Urothelium cell line (cell line): ENCODE measurements around the gene GOLIM4.
"Not testable (repeated sequence)": the region's sequence is repeated elsewhere in the genome, so short reads cannot be mapped to it uniquely, and the experiment has no call there.

Source experiments
- DNase-seq: peaks from one replicate; pipeline ENCODE4 v3.0.0; 2011; ENCODE audit warnings: low spot score, mixed read lengths
- FAIRE-seq: peaks from 2 replicates; lab custom pipeline; 2011; peaks lifted over from hg19 to GRCh38; lab: Jason Lieb, UNC

Gene GOLIM4

DNA sequence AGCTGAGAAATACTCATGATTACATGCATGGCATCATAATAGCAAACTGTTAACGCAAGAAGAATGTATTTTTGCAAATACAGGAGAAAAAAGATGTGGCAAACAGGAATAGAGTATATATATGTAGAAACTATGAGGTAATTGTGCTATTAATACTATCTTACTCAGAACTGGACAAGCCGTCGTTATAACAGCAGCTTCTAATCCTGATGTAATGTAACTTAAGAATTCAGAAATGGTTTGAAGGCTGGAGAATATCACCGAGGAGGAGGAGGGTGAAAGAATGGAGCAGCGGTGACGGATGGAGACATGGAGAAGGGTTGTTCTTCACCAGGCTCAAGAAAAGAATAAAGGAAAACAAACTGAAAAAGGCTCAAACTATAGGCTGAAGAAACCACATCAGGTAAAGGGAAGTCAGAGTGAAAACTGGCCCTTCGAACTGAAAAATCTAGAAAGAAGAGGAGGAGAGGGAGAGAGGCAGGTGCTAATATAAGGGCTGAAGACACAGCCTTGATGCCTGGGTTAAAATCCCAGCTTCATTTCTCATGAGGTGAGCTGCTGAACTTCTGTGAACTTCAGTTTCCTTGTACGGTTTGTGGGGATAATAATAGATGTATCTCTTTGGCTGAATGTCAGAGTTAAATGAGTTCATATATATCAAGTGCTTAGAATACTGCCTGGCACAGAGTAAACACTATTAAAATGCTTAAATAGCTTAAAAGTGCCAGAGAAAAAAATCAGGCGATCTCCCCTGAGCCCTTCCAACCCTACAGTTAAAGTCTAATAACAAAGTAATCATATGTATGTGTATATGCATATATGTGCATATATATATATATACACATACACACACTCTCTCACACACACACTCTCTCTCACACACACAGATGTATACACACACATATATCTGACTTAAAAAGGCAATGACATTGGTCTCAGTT lies 43.9 kb downstream of the GOLIM4 start:
- DNase-seq (no peak), FAIRE-seq (no peak)

DNA sequence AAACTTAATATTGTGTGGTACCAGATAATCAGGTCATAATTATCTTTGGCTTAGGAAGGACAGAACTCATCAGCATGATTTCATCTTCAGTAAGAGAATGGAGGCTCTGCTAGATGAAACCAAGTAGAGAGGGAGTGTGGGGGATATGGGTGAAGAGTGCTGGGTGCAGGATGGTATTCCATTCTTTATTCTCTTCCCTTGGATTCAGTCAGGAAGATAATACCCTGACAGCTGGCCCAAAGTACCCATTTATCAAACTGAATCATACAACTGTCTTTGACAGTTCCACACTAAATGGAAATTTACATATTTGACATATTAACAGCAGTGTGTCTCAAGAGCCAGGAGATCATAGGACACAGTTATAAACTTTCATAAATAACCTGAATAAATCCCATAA lies 44.7 kb downstream of the GOLIM4 start:
- FAIRE-seq = no peak
- no peak for DNase-seq

DNA sequence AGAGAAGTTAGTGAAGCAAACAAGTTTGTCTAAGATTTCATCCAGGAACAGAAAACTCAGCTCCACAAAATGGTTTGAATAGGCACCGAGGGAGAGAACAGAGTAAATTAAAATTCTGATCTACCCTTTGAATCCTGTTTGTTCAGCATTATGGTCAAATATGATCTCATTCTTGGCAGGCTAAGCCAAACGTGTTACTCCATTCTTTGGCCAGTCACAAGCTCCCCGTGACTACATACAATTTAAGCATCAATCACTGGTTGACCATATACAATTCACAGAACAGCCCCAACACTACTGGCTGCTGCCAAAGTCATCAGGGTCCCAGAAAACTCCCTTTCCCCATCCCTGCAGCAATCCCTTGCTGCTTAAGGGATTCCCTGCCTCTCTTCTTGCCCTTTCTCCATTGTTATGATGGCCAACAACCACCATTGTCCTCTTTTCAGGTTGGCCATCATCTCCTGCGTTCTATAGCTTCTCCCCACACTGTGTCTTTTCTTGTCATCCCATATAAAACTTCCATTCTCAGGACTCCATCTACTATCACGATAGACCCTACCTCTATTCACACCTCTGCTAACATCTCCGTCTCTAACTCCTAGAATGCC lies 46.3 kb downstream of the GOLIM4 start:
- FAIRE-seq (no peak), DNase-seq (no peak)

DNA sequence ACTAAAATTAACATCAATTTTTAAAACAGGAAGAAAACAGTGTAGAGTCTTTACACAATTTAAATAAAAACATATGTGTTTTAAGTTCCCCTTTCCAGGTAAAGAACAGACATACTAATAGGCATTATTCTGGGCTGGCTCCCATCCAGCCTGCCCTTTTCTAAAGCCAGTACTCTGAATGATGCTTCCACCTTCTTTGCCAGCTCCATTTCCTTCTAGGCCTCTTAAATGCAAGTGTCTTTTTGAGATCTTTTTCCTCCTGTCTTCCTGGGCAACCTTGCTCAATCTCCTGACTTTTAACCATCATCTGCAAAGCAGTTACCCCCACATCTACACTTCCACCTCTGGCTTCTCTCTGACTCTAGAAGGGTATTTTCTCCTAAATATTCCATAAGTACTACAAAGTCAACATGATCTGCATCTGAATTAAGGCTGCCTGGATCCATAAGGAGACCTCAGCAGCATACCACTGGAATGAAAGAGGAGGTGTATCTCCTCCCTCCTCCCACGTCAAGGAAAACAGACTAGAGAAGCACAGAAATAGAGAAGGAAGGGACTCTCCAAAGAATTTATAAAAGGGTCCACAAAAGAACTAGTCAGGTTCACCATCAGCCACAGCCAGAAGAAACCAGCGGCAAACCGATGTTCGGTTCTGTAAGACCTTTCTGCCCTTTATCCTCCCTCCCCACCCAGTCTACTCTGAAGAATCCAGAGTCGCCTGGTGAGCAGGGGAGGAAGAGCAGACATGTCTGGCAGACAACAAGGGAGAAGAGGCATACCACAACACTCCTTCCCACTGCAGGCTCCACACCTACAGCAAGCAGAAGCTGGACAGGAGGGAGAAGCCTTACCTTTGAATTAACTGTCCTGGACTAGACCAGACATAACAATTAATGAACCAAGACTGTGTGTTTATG lies 47.1 kb downstream of the GOLIM4 start:
- no peak for DNase-seq

DNA sequence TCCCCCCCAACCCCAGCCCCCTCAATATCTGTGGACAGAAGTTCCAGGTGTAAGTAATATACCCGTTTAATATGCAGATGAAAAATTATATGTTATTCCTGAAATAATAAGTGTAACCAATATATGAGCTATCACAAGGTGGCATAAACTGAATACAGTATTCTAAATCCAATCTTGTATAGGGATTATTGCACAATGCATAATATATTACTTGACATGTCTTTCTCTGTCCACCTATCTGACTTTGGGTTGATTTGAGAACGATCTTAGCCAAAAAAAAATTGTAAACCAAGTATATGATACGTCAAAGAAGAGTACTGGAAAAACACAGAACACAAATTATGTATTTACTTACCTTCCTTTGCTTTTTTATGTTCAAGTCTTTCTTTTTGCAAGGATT lies 47.8 kb downstream of the GOLIM4 start:
- FAIRE-seq = no peak
- no peak for DNase-seq

More for the DNA sequence above, 47.1 kb downstream of the GOLIM4 start:
- no peak for FAIRE-seq

DNA sequence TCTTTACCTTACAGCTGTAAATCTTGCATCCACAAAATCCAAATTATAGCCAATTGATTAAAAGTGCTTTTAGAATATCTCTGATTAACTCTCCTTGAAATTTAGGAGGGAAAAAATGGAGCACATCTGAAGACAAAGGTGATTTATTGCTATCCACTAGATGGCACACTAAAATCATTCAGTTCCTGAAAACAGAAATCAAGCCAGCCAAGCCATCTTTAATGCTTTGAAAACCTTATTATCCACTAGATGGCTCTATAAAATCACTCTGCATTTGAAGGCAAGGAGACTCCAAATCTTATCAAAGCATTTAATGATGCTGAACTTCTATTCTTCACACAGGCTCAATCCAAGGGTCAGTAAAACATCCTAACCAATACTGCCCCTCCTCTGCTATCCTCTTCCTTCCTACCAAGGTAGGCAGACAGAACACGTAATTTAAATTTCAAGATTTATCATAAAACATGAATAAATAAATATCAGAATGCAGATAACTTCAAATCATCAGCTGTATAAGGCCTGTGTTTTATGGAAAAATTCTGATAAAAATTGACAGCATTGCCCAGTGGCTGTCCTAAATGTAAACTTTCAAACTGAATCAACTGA lies 48.4 kb downstream of the GOLIM4 start:
- no peak for FAIRE-seq

DNA sequence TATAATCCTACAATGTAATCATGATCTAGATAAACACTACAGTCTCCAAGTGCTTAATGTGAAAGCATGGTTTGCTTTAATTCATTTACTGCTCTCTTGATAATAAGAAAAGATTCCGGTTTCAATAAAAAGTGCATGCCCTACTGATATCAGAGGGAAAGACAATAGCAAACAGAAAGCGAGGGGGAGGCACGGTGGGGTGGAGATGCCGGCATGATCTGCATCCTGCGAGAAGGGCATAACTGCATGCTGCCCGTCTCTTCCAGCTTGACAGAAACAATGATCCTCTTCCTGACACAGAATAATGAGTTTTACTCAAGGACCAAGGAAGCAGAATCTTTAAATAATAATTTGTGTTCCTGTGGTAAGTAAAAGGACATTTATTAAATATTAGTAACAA lies 51.7 kb downstream of the GOLIM4 start:
- no peak for FAIRE-seq

More for the DNA sequence above, 48.4 kb downstream of the GOLIM4 start:
- DNase-seq = peak; percentile 40

DNA sequence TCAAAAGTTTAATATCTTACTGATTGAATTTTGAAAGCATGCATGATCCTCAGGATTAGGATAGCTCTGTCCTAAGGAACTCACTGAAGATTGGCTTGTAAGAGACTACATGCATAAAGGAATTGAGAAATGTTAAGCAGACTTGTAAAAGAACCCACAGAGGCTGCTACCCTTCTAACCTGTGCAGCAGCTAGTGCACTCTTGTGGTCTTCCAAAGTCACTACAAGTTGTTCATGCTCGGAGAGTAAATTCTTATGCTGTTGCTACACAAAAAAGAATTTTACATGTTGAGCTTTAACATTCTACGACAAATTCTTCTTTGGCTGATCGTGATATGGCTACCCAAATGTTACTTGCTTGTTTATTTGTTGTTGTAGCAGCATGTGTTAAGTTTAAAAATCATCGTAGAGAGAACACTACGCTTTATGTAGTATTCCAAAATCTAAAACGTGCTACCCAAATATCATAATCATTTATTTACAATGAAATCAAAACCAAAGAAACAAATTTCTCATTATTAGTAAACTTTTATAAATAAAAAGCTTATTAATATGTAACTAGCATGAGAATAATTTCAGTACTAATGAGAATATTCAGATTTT lies 55.0 kb downstream of the GOLIM4 start:
- DNase-seq (peak; percentile 12), FAIRE-seq (no peak)

More for the DNA sequence above, 51.7 kb downstream of the GOLIM4 start:
- DNase-seq = no peak

DNA sequence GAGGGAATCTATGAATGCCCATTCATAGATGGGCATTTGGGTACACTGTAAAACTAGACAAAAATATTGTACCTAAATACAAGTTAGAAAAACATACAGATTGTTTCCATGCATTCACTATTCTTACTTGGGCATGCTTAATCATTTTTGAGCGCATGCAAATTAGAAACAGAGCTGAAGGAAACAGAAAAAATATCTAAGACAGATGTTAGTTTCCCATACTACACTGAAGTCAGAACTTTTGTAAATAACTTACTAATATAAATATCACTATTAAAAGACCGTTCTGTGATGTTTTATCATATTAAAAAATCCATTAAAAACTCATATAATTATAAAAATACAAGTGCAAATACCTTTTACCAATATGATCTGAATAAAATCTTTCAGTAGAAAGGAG lies 58.7 kb downstream of the GOLIM4 start:
- no peak for DNase-seq
- FAIRE-seq = no peak

DNA sequence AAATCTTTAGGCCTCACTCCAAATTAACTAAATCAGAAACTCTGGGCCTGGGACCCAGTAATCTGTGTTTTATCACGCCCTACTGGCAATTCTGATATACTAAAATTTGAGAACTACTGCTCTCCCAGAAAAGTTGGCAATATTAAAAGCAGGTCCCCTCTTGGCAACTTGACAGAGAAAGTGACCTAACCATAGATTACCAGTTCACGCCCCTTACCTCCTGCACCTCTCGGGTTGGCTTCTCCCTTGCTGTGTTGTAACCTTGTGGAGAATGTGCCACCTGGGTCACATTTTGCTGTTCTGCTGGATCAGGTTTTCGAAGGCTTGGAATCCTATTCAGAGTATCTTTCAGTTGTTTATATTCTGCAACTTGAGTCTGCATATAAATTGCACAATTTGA lies 59.1 kb downstream of the GOLIM4 start:
- FAIRE-seq (no peak), DNase-seq (no peak)

DNA sequence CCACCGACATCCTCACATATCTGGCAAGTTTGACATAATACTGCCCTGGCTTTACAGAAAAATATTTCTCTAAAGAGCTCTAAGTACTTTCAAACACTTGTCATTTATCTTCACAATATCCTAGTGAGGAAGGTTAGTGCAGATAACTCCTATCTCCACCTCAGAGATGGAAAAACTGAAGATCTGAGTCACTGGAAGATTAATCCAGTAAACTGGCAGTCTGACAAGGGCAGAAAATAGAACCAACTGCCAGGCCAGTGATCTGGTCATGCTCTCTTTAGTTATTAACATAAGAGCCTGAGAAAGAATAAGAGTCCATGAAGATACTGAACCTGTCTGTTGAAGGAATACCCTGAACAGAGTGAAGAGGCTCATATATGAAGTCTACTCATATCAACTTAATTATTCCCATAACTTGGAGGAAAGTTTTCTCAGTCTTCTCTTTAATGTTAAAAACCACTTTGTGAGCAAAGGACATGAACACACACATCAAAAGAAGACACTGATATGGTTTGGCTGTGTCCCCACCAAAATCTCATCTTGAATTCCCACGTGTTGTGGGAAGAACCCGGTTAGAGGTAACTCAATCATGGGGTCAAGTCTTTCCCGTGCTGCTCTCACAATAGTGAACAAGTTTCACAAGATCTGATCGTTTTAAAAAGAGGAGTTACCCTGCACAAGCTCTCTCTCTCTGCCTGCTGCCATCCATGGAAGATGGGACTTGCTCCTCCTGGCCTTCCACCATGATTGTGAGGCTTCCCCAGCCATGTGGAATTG lies 61.4 kb downstream of the GOLIM4 start:
- DNase-seq = no peak
- no peak for FAIRE-seq

DNA sequence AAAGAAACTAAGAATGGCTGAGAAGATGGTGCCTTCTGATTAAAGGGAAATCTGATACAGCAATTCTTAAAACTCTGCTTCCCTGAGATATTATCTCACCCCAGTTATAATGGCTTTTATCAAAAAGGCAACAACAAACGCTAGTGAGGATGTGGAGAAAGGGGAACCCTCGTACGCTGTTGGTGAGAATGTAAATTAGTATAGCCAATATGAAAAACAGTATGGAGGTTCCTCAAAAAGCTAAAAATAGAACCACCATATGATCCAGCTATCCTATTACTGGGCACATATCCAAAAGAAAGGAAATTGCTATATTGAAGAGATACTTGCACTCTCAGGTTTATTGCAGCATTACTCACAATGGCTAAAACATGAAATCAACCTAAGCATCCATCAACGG lies 65.1 kb downstream of the GOLIM4 start:
- FAIRE-seq (no peak), DNase-seq (no peak)

DNA sequence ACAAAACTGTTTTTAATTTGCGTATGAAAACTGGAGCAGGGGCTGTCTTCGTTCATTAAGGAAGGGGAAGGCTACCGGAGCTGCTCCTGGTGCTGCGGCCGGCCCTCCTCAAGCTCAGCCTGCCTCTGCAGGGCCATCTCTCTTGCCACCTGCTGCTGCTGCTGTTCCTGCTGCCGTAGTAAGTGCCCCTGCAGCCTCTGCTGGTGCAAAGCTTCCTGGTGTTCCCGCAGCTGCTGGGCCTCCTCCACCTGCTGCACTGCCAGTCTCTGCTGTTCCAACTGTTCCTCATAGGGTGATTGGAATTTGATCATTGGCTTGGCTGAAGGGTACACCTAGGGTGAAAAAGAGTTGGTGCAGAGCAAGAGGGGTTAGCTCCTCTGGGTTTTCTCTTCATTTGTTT lies 66.0 kb downstream of the GOLIM4 start:
- FAIRE-seq (no peak), DNase-seq (no peak)

DNA sequence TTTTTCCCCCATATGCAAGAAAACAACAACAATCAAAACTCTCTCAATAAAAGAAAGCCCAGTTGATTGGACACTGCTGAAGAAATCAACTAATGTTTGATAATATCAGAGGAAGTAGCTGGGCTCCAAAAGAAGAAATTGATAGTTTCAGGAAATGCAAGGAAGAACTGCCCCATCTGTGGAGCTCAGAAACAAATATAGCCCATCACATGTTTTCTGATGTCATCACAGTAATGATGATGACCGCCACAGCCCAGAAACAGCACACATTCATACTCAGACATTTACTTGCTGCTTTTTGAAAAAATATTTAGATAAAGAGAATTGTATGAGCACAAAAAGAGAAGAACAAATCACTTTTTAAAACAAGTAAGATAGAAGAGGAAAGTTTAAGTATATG lies 67.6 kb downstream of the GOLIM4 start:
- no peak for DNase-seq
- no peak for FAIRE-seq

DNA sequence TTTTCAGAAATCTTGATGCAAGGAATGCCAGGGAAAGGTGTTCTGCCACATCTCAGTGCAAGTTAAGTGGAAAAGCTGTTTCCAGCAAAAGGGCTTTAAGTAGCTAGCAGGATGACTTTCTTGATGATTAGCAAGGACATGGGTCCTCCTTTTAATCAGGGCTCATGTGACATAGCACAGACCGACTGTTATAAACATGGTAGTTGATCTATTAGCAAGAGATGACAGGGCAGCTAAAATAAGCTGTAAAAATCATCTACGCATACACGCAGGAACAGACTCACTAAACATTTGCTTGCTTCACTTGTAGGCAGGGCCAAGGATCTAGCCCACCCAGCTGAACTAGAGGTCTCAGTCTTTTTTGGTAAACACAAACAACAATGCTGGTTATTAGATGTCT lies 69.0 kb downstream of the GOLIM4 start:
- no peak for FAIRE-seq
- no peak for DNase-seq

DNA sequence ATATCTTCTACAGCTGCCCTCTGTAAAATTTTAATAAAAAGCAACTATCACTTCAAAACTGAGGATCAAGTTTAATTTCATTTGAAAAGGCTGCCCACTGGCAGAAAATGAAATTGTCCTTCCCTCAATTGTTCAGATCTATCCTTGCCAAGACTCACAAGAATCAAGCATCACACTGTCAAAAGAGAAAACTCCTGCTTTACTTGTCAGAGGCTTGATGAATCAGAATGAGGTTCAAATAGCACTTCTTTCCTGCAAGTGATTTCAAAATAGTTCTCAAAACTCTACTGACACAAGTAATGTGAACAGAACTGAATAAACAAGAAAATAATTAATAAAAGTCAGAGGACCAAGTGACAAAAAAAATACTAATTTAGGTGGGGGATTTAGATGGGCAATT lies 70.6 kb downstream of the GOLIM4 start:
- DNase-seq = no peak
- FAIRE-seq = no peak

DNA sequence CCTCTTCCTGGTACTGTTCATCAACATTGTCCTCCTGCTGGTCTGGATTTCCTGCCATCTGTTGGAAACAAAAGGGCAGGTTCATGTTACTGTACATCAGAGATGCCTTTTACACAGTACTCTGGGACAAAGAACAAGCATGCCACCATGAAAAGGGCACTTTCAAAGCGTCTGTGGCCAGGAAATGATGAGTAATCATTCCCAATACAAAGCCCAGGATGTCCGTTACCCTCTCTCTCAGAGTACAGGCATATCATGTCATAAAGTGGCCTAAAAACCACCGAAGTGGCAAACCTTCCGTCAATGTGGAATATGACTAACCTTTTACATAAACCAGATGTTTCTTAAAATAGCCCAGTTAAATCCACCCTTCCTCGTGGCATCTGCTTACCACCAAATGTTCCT lies 71.2 kb downstream of the GOLIM4 start:
- DNase-seq (peak; percentile 55), FAIRE-seq (no peak)

DNA sequence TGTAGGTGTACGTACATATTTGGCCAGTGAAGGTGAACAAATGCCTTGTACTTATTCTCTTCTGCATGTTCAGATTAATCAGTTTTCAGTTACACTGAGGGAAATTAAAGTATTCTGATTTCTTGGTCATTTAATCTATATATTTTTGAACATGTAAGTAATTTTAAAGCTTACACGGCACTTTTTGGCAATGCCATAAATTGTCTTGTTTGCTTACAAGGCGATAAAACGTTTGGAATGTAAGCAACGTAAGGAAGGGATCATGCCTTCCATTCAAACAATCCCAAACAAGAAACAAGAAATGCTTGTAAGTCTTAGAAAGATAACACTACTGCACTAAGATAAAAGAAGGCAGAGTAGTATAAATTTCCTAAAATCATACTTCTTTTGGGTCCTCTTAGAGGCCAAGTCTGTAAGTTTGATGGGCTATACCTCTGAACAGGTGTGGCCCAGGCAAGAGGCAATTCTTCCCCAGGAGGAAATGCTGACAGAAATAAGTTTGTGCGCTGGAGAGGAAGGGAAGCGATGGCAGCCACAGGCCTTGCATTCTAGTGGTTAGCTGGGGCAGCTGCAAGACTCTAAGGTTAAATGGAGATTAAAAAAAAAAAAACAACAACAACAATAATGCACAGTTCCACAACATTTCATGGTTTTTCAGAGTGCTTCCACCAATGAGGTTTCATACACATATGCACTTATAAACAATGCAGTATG lies 73.8 kb downstream of the GOLIM4 start:
- FAIRE-seq (no peak), DNase-seq (no peak)

DNA sequence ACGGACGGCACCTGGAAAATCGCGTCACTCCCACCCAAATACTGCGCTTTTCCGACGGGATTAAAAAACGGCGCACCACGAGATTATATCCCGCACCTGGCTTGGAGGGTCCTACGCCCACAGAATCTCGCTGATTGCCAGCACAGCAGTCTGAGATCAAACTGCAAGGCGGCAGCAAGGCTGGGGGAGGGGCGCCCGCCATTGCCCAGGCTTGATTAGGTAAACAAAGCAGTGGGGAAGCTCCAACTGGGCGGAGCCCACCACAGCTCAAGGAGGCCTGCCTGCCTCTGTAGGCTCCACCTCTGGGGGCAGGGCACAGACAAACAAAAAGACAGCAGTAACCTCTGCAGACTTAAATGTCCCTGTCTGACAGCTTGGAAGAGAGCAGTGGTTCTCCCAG lies 84.4 kb downstream of the GOLIM4 start:
- not testable (repeated sequence) for DNase-seq, FAIRE-seq
